T47D (cell line): Measurements from ENCODE around the gene HACL1.
"Not testable (repeated sequence)": the region's sequence is repeated elsewhere in the genome, so short reads cannot be mapped to it uniquely, and the experiment has no call there.

Experiments
- DNase-seq, 2 experiments: peaks; one replicate each; pipeline versions ENCODE4 v3.0.0 to v3.0.0-alpha.2; 2011 to 2012; ENCODE audit warnings: low read depth in 1 of 2, low spot score in 1 of 2
- JUND ChIP-seq: IDR thresholded peaks from 2 replicates; pipeline ENCODE4 v1.6.1; 2012; ENCODE audit warnings: low read depth
- in situ Hi-C: cut with HindIII; loops from 2 replicates; pipeline ENCODE4 v1.10.0; 2016; ENCODE audit warnings: low sequenced_read_pairs, low pct_unique_long_range_greater_than_20kb

HACL1 gene

DNA sequence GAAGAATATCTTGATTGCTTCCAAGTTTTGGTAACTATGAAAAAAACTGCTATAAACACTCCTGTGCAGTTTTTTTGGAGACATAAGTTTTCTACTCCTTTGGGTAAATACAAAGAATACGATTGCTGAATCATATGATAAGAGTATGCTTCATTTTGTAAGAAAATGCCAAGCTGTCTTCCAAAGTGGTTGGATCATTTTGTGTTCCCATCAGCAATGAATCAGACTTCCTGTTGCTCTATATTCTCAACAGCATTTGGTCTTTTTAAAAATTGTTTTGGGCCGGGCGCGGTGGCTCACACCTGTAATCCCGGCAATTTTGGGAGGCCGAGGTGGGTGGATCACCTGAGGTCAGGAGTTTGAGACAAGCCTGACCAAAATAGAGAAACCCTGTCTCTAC, 14.7 kb upstream of the HACL1 start:
- no peak for DNase-seq
- in situ Hi-C loops: no loop called here
- no peak for TF ChIP-seq JUND

DNA sequence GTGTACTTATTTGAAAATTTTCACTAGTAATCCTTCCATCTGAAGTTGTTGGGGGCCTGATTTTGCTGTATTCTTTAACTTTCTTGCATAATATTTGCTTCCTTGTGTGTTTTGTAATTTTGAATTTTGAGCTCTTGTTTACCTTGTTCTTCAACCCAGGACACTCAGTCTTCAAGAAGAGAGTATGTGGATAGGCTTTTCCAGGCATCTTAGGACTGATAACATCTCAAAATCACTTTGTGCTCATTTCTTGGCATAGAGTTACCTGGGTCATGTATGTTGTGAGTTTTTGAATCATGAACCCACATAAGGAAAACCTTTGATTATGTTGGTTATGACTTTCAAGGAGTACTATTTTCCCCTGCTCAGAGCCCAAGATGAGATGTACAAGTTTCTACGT, 13.6 kb upstream of the HACL1 start:
- no peak for TF ChIP-seq JUND
- no peak for DNase-seq
- in situ Hi-C loops: no loop called here

DNA sequence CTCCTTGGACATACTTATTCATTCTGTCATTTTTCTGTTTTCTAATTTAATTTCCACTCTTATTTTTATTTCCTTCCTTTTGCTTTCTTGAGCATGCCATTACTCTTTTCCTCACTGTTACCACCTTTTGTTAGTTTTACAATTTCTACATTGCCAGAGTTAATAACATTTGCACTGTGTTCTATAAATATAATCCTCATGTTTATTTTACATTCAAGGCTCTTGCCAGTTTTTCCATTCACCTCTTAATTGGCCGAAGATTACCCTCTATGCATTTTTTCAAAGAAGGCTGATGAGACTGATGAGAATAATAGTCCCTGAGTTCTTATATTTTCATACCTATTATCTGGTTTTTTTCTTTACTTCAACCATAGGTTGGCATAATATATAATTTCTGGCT, 10.6 kb upstream of the HACL1 start:
- DNase-seq: no peak
- TF ChIP-seq JUND: no peak
- in situ Hi-C loops: no loop called here

DNA sequence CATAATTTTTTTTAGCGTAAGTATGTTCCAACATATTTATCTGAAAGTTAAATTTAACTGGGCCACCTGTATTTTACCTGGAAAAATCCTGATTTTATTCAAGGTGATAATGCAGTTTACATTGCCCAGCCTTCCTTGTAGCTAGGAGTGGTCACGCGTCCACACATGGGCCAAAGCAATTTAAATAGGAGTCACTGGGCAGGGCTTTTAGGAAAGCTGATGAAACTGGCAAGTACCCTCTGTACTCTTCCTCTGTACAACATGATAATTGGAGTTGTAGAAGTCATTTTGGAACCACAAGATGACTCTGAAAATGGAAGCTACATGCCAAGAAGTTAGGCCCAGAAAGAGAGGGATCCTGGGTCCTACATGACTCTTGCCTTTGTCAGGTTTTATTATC, 9.6 kb upstream of the HACL1 start:
- in situ Hi-C loops: no loop called here
- DNase-seq: no peak
- no peak for TF ChIP-seq JUND

DNA sequence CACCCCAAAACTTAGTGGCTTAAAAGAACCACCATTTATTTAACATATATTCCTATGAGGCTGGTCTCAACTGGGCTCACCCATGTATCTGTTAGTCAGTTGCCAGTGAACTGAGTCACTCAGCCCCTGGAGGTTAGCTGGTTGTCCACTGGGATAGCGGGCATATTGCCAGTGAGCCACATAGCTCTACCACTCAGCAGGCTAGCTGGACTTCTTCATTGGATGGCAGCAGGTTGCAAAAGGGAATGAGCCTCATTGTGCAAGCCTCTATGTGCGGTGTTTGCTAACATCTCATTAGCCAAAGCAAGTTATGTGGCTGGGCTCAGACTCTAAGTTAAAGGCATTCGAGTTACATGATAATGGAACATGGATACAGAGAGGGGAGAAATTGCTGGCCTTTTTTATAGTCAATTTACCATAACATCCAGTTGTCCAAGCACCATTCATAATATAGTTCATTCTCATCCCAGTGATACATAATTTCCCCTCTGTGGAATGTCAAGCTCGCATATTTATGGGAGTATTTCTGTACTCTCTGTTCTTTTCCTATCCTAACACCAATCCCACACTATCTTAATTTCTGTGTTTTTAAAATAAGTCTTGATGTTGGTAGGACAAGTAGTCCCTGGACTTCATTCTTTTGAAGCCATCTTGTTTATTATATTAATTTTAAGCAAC, 8.9 kb upstream of the HACL1 start:
- in situ Hi-C loops: no loop called here
- no peak for TF ChIP-seq JUND
- DNase-seq: peak in 1 of 2 experiments; percentile 25

DNA sequence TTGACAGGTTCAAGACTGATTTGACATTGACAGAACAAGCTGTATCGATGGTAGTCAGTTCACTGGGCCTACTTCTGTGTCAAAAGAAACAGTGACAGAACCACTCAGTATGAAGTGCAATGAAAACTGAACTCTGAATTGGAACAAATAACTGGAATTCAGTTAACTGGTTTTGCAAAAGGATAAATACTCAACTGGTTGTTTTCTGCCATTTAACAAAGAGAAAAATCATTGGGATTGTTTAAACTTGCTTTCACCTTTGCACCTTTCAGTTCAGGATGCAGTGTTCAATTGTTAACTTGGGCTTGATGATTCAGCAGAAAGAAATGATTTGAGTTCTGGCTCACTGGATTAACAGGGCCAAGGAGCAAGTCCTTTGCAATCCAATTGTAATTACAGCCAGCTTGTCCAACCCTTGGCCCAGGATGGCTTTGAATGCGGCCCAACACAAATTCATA, 5.1 kb upstream of the HACL1 start:
- no peak for DNase-seq
- in situ Hi-C loops: no loop called here
- TF ChIP-seq JUND: no peak

DNA sequence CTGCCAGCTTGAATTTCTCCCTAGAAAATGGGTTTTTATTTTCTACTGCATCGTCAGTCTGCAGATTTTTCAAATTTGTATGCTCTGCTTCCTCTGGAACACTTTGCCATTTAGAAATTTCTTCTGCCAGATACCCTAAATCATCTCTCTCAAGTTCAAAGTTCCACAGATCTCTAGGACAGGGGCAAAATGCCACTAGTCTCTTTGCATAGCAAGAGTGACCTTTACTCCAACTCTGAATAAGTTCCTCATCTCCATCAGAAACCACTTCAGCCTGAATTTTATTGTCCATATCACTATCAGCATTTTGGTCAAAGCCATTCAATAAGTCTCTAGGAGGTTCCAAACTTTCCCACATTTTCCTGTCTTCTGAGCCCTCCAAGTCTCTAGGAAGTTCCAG, 3.2 kb upstream of the HACL1 start:
- in situ Hi-C loops, DNase-seq: not testable (repeated sequence)

DNA sequence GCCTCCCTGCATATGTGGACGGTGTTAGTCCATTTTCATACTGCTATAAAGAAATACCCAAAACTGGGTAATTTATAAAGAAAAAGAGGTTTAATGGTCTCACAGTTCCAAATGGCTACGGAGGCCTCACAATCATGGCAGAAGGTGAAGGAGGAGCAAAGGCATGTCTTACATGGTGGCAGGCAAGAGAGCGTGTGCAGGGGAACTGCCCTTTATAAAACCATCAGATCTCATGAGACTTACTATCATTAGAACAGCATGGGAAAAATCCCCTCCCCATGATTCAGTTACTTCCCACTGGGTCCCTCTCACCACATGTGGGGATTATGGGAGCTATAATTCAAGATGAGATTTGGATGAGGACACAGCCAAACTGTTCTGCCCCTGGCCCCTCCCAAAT, 1.4 kb upstream of the HACL1 start:
- DNase-seq, in situ Hi-C loops: not testable (repeated sequence)

DNA sequence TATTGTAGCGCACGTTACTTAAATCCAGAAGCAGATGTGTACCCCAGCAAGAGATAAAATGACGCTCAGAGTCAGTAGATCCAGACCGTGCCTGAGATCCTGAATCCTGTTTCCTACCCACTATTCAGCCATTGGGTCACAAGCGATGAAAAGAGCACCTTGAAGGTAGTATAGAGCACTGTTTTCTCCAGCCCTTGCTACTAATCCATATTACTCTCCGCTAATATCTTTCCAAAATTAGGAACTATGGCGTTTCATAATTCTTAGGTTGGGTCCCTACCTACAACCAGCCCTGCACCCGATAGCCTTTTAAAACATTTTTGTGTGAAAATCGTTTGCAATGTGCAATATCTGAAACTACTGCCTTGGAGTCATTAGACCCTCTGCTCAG, 772 bp upstream of the HACL1 start:
- no peak for TF ChIP-seq JUND
- DNase-seq: peak in 1 of 2 experiments; percentile 12
- in situ Hi-C loops: no loop called here

DNA sequence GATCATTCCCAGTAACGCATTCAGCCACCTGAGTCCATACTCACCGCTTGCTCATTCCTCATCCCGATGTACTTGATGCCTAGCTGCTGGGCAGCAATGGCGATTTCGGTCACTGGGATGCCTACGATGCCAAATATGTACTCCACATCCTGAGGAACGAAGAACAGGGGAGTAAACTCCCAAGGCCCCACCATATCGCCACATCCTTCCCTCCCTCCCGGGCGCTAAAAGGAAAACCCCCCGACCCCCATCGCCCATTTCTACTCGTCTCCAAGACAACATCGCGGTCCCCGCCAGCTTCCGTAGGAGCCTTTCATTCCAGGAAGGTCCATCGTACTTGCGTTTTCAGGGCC, 347 bp downstream of the HACL1 start:
- in situ Hi-C loops: no loop called here
- TF ChIP-seq JUND: no peak
- no peak for DNase-seq

DNA sequence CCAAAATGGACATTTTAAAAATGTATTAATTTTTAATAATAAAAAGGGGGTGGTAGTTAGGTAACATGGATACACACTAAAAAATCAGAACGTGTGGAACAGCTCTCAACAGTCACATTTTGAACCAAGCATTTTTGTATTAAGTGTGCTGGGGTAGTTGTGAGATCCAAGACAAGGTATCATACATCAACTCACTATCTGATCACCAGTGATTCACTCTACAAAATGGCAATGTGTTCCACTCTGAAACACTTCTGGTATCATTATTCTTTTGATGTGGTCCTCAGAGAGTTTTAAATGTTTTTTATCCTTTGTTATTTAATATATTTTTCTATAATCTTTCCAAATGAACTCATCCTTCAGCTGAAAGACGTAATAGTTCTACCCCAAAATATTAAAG, 5.4 kb downstream of the HACL1 start:
- no peak for TF ChIP-seq JUND
- no peak for DNase-seq
- in situ Hi-C loops: no loop called here

DNA sequence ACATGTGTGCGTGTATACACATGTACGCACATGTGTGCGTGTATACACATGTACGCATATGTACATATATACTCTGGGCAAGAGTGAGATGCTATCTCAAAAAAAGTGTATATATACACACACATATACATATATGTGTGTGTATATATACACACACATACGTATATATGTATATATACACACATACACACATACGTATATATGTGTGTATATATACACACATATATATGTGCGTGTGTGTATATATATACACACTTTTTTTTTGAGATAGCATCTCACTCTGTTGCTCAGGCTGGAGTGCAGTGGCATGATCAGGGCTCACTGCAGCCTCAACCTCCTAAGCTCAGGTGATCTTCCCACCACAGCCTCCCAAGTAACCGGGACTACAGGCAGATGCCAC, 8.4 kb downstream of the HACL1 start:
- no peak for DNase-seq
- TF ChIP-seq JUND: no peak
- in situ Hi-C loops: no loop called here

DNA sequence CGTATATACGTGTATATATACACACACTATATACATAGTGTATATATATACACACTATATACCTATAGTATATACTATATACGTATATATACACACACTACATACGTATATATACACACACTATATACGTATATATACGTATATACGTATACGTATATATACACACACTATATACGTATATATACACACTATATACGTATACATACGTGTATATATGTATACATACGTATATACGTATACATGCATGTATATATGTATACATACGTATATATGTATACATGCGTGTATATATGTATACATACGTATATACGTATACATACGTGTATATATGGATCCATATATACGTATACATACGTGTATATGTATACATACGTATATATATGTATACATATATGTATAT, 9.4 kb downstream of the HACL1 start:
- in situ Hi-C loops: no loop called here
- no peak for DNase-seq
- no peak for TF ChIP-seq JUND

DNA sequence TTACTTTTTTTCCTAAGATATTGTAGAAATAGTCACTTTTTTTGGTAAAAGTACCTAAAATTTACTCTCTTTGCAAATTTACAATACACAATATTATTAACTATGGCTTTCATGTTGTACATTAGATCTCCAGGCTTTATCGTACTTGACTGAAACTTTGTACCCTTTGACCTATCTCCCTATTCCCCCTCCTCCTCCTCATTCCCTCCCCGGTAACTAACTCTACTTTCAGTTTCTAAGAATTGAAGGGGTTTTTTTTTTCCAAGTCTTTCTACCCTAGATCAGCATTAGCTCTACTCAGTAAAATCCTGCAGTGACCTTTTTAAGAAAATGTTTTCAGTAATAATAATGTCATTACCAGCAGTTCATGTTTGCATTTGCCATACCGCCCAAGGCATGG, 10.1 kb downstream of the HACL1 start:
- in situ Hi-C loops: no loop called here

More for the DNA sequence above, 10.1 kb downstream of the HACL1 start:
- no peak for DNase-seq
- TF ChIP-seq JUND: no peak
